CD14-positive monocyte (primary cell): ENCODE data around the gene WDR19. TPM values are rescaled to one million over a fixed set of nuclear protein-coding genes. Genes with fewer than 3 reads are reported as not detected.

Source experiments
- DNase-seq, 3 donors: peaks; one replicate each; pipeline ENCODE4 v3.0.0-alpha.2; 2011 to 2022
- H2AFZ ChIP-seq: 2 replicates; pipeline ENCODE4 v1.6.0; 2012; ENCODE audit warnings: mild to moderate bottlenecking, low read depth, low read length, inconsistent platforms; ENCODE audit not compliant: insufficient read depth, poor library complexity, severe bottlenecking
- H3K27ac ChIP-seq, 2 donors: 1 replicate in 1 of 2; 2 replicates in 1 of 2; pipeline ENCODE4 v1.5.1; 2012 to 2013; ENCODE audit warnings: low read length in 2 of 2, control low read depth in 1 of 2, inconsistent platforms in 1 of 2, low read depth in 1 of 2, mild to moderate bottlenecking in 1 of 2
- H3K27me3 ChIP-seq, 2 donors: one replicate each; pipeline versions ENCODE4 v1.6.0 to v1.6.1; 2011 to 2013; ENCODE audit warnings: low read length in 2 of 2; ENCODE audit not compliant: control insufficient read depth in 2 of 2, insufficient read depth in 2 of 2
- H3K36me3 ChIP-seq, 2 donors: replicated peaks in 1 of 2; 1 replicate in 1 of 2; 2 replicates in 1 of 2; pipeline versions ENCODE4 v1.5.1 to v1.6.1; 2012 to 2013; ENCODE audit warnings: low read length in 2 of 2, control low read depth in 1 of 2, inconsistent platforms in 1 of 2, mild to moderate bottlenecking in 1 of 2; ENCODE audit not compliant: insufficient read depth in 2 of 2, control insufficient read depth in 1 of 2
- H3K4me1 ChIP-seq, 2 donors: 1 replicate in 1 of 2; 2 replicates in 1 of 2; pipeline versions ENCODE4 v1.5.1 to v1.6.1; 2012 to 2013; ENCODE audit warnings: low read length in 2 of 2, control low read depth in 1 of 2, inconsistent platforms in 1 of 2, mild to moderate bottlenecking in 1 of 2, moderate library complexity in 1 of 2; ENCODE audit not compliant: insufficient read depth in 2 of 2, control insufficient read depth in 1 of 2
- H3K4me2 ChIP-seq: replicated peaks from 2 replicates; pipeline ENCODE3; 2012; ENCODE audit warnings: low read length, moderate library complexity, mild to moderate bottlenecking; ENCODE audit not compliant: poor library complexity, severe bottlenecking; ENCODE audit errors: extremely low read depth
- H3K4me3 ChIP-seq, 3 experiments: fragments of 200-600 bp in 1 of 3; sonication (generic) in 1 of 3; replicated peaks in 1 of 3; 1 replicate in 2 of 3; 2 replicates in 1 of 3; pipeline ENCODE4 v1.5.1; 2011 to 2013; ENCODE audit warnings: low read length in 3 of 3, mild to moderate bottlenecking in 3 of 3, control low read depth in 2 of 3, low read depth in 2 of 3, inconsistent platforms in 1 of 3, moderate library complexity in 1 of 3
- H3K79me2 ChIP-seq: 2 replicates; pipeline ENCODE4 v1.6.0; 2012; ENCODE audit warnings: mild to moderate bottlenecking, control low read depth, inconsistent platforms, low read length, moderate library complexity; ENCODE audit not compliant: insufficient read depth
- H3K9ac ChIP-seq: 2 replicates; pipeline ENCODE4 v1.6.0; 2017; ENCODE audit warnings: low read length, mild to moderate bottlenecking; ENCODE audit not compliant: insufficient read depth, poor library complexity, severe bottlenecking
- H3K9me3 ChIP-seq, 2 donors: replicated peaks in 1 of 2; 1 replicate in 1 of 2; 2 replicates in 1 of 2; pipeline versions ENCODE4 v1.5.1 to v1.6.1; 2012 to 2013; ENCODE audit warnings: low read length in 2 of 2, control low read depth in 1 of 2; ENCODE audit not compliant: control insufficient read depth in 1 of 2, insufficient read depth in 1 of 2
- H4K20me1 ChIP-seq: 2 replicates; pipeline ENCODE4 v1.6.0; 2012; ENCODE audit warnings: mild to moderate bottlenecking, low read length, control low read depth, moderate library complexity; ENCODE audit not compliant: insufficient read depth
- H3K27ac Mint-ChIP-seq, 7 donors: one replicate each; pipeline ENCODE4 v1.8.0; 2020; ENCODE audit warnings: mild to moderate bottlenecking in 7 of 7, mixed read lengths in 7 of 7, moderate library complexity in 6 of 7, inconsistent platforms in 2 of 7
- H3K27me3 Mint-ChIP-seq, 3 donors: one replicate each; pipeline ENCODE4 v1.8.0; 2021 to 2022; ENCODE audit warnings: low read depth in 3 of 3, mild to moderate bottlenecking in 3 of 3, mixed read lengths in 3 of 3, moderate library complexity in 3 of 3, inconsistent platforms in 1 of 3
- H3K36me3 Mint-ChIP-seq, 2 donors: one replicate each; pipeline ENCODE4 v1.8.0; 2020; ENCODE audit warnings: mixed read lengths in 2 of 2, inconsistent platforms in 1 of 2, mild to moderate bottlenecking in 1 of 2
- H3K4me1 Mint-ChIP-seq: one replicate; pipeline ENCODE4 v1.8.0; 2020; ENCODE audit warnings: mild to moderate bottlenecking, mixed read lengths
- H3K4me3 Mint-ChIP-seq, 2 donors: one replicate each; pipeline ENCODE4 v1.8.0; 2020; ENCODE audit warnings: mild to moderate bottlenecking in 2 of 2, mixed read lengths in 2 of 2, moderate library complexity in 1 of 2
- H3K9me3 Mint-ChIP-seq, 7 donors: one replicate each; pipeline ENCODE4 v1.8.0; 2020 to 2022; ENCODE audit warnings: mixed read lengths in 7 of 7, mild to moderate bottlenecking in 6 of 7, moderate library complexity in 6 of 7, inconsistent platforms in 2 of 7
- WGBS: methylation state at CpG from one replicate; pipeline ENCODE4 v1.1.5; 2013; ENCODE audit warnings: missing lambda C conversion rate; ENCODE audit not compliant: insufficient coverage; 5-methylcytosine and 5-hydroxymethylcytosine counted together
- intact Hi-C, 2 donors: fragments of 100-400 bp; cut with micrococcal nuclease; formaldehyde crosslinking; loops; one replicate each; pipeline versions ENCODE4 v1.15.0 to v1.15.1; 2023
- polyA plus RNA-seq, 3 donors: library from polyadenylated mRNA; depleted of rRNA in 1 of 3; unstranded in 2 of 3; stranded (reverse) in 1 of 3; fragments of 300-500 nt in 2 of 3; fragments of >200 nt in 1 of 3; fragmentation: Illumina TruSeq in 2 of 3; gene quantifications; 1 replicate in 2 of 3; 2 replicates in 1 of 3; pipeline ENCODE4 v1.2.3, GENCODE V29; 2012 to 2021
- TF ChIP-seq, protein P1 (sequence below): fragments of 200-600 bp; IDR thresholded peaks from one replicate; pipeline ENCODE4 v1.8.0; 2022; ENCODE audit warnings: antibody characterized with exemption, mild to moderate bottlenecking

Gene WDR19
- polyA plus RNA-seq, 3 donors = 1.7 to 11.4 (median 2.0) TPM

GRCh38 chr4:39285853-39286252 lies 103.5 kb downstream of the WDR19 start:
- H3K4me3 Mint-ChIP-seq = no peak overlapping the region
- no peak overlapping the region for H3K27ac ChIP-seq
- no peak overlapping the region for H3K4me2 ChIP-seq
- peaks cover 39 to 63% of the 10 kb centered on the region in 2 donors for H3K36me3 ChIP-seq
- no peaks in the 10 kb centered on the region for H3K4me1 ChIP-seq
- WGBS = 100% methylated on average over 1 of the region's 2 CpGs
- H4K20me1 ChIP-seq = no peaks in the 10 kb centered on the region
- DNase-seq = no peak
- H2AFZ ChIP-seq = no peak overlapping the region
- TF ChIP-seq, protein P1, sequence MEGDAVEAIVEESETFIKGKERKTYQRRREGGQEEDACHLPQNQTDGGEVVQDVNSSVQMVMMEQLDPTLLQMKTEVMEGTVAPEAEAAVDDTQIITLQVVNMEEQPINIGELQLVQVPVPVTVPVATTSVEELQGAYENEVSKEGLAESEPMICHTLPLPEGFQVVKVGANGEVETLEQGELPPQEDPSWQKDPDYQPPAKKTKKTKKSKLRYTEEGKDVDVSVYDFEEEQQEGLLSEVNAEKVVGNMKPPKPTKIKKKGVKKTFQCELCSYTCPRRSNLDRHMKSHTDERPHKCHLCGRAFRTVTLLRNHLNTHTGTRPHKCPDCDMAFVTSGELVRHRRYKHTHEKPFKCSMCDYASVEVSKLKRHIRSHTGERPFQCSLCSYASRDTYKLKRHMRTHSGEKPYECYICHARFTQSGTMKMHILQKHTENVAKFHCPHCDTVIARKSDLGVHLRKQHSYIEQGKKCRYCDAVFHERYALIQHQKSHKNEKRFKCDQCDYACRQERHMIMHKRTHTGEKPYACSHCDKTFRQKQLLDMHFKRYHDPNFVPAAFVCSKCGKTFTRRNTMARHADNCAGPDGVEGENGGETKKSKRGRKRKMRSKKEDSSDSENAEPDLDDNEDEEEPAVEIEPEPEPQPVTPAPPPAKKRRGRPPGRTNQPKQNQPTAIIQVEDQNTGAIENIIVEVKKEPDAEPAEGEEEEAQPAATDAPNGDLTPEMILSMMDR = no peak
- H3K27me3 Mint-ChIP-seq = no peaks in the 10 kb centered on the region
- no peaks in the 10 kb centered on the region for H3K79me2 ChIP-seq
- no peaks in the 10 kb centered on the region for H3K9me3 ChIP-seq
- H3K4me3 ChIP-seq = no peak overlapping the region
- no peaks in the 10 kb centered on the region for H3K4me1 Mint-ChIP-seq
- no peak overlapping the region for H3K27ac Mint-ChIP-seq
- intact Hi-C loops = no loop called here
- no peak overlapping the region for H3K9ac ChIP-seq
- H3K27me3 ChIP-seq = no peaks in the 10 kb centered on the region
- H3K36me3 Mint-ChIP-seq = peaks cover 52 to 68% of the 10 kb centered on the region in 2 donors
- no peaks in the 10 kb centered on the region for H3K9me3 Mint-ChIP-seq

DNA sequence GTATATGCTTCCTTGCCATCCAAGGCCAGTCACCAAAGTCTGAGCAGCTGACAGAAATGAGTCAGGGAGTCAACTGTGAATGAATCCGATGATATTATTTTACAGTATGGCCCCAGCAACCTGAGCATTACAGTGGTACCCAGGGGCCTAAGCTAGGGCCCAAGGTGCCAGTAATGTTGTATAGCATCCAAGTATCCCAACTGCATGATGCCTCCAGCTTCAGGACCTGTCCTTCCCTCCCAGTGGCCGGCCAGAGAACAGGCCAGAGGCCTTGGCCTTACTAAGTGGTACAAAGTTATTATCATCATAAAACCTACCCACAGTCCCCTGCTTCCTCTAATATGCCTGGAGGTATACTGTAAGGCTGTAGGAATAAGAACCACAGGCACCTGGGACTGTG lies 103.9 kb downstream of the WDR19 start:
- no peak overlapping the region for H3K4me3 ChIP-seq
- no peaks in the 10 kb centered on the region for H3K9me3 Mint-ChIP-seq
- no peaks in the 10 kb centered on the region for H4K20me1 ChIP-seq
- no peaks in the 10 kb centered on the region for H3K9me3 ChIP-seq
- H3K36me3 Mint-ChIP-seq = peaks cover 56 to 72% of the 10 kb centered on the region in 2 donors
- DNase-seq = no peak
- no peak overlapping the region for H3K27ac Mint-ChIP-seq
- H3K27me3 Mint-ChIP-seq = no peaks in the 10 kb centered on the region
- WGBS = 100% methylated on average over 1 of the region's 2 CpGs
- intact Hi-C loops = no loop called here
- H3K4me2 ChIP-seq = no peak overlapping the region
- TF ChIP-seq, protein P1 = no peak
- H3K4me1 Mint-ChIP-seq = no peaks in the 10 kb centered on the region
- no peak overlapping the region for H3K9ac ChIP-seq
- H2AFZ ChIP-seq = no peak overlapping the region
- H3K4me3 Mint-ChIP-seq = no peak overlapping the region
- H3K27me3 ChIP-seq = no peaks in the 10 kb centered on the region
- H3K36me3 ChIP-seq = peaks cover 43 to 67% of the 10 kb centered on the region in 2 donors
- no peaks in the 10 kb centered on the region for H3K4me1 ChIP-seq
- no peaks in the 10 kb centered on the region for H3K79me2 ChIP-seq
- H3K27ac ChIP-seq = no peak overlapping the region
